ENCODE measurements around the gene NF1.

NF1 gene

GRCh38 chr17:31320241-31320640, 225.5 kb downstream of the NF1 start (continued):
- TF ChIP-seq, protein P1, sequence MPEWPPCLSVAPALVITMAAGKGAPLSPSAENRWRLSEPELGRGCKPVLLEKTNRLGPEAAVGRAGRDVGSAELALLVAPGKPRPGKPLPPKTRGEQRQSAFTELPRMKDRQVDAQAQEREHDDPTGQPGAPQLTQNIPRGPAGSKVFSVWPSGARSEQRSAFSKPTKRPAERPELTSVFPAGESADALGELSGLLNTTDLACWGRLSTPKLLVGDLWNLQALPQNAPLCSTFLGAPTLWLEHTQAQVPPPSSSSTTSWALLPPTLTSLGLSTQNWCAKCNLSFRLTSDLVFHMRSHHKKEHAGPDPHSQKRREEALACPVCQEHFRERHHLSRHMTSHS (tag by site-specific recombination; IDR thresholded peaks at IDR 0.05) = no peak
- no peak for TF ChIP-seq ZFP41 (tag by site-specific recombination; IDR thresholded peaks at IDR 0.05; ENCODE audit: borderline replicate concordance)
- TF ChIP-seq SALL2 (tag by site-specific recombination; IDR thresholded peaks at IDR 0.05; ENCODE audit: borderline replicate concordance) = no peak
- TF ChIP-seq ZBTB26 (tag by site-specific recombination; optimal IDR thresholded peaks at IDR 0.05) = no peak
- no peak for TF ChIP-seq ZNF768 (tag by site-specific recombination; IDR thresholded peaks at IDR 0.05)
- no peak for TF ChIP-seq ZFHX2 (tag by site-specific recombination; conservative IDR thresholded peaks at IDR 0.05)
- TF ChIP-seq BCL11A (tag by site-specific recombination; IDR thresholded peaks at IDR 0.05; ENCODE audit: low read depth) = no peak

- no peak overlapping the region for H3K27ac ChIP-seq (ENCODE audit: extremely low read depth, low read depth, low read length)
- CTCF ChIA-PET = interaction anchor here (1.2 kb wide), 1 partner anchor 255 kb away, joined by 5 read pairs; no protein-coding TSS in a partner anchor
- peaks cover 5% of the 10 kb centered on the region; the same call in 1 of the 2 replicates for H3K4me1 ChIP-seq (ENCODE audit: control insufficient read depth, insufficient read depth, low read length)
- no peaks in the 10 kb centered on the region for H3K9me3 ChIP-seq (ENCODE audit: control insufficient read depth, insufficient read depth, low read depth, low read length)
- TF ChIP-seq ZNF335 (tag by site-specific recombination; conservative IDR thresholded peaks at IDR 0.05) = peak; percentile 41
- TF ChIP-seq, protein P2, sequence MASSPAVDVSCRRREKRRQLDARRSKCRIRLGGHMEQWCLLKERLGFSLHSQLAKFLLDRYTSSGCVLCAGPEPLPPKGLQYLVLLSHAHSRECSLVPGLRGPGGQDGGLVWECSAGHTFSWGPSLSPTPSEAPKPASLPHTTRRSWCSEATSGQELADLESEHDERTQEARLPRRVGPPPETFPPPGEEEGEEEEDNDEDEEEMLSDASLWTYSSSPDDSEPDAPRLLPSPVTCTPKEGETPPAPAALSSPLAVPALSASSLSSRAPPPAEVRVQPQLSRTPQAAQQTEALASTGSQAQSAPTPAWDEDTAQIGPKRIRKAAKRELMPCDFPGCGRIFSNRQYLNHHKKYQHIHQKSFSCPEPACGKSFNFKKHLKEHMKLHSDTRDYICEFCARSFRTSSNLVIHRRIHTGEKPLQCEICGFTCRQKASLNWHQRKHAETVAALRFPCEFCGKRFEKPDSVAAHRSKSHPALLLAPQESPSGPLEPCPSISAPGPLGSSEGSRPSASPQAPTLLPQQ (tag by site-specific recombination; IDR thresholded peaks at IDR 0.05) = no peak
- H3K36me3 ChIP-seq (ENCODE audit: control insufficient read depth in 2 of 2, insufficient read depth in 1 of 2, low read length in 2 of 2) = peaks cover 1 to 3% of the 10 kb centered on the region in 2 experiments; a peak in 2 of 3 replicates
- H3K4me3 ChIP-seq (ENCODE audit: low read depth, low read length) = no peak overlapping the region
- POLR2A ChIA-PET = no interaction called here
Measured at GRCh38 chr17:31320791-31321190, 226.0 kb downstream of the NF1 start.

DNA sequence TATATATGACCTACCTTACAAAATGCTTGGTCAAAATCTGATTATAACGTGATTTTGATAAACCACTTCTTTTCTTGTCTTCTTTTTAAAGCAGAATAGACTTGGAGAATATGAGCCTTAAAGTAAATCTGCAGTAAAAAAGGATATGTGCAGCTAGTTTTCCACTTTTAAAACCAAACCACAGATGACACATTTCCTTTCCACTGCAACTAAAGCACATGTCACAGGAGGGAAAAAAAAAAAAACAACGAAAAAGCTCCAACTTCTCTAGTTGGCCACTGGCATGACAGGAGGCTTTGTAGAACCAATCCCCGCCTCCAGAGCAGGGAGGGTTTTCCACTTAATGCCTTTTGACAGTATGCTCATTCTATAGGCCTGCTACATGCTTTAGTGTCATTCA, 226.7 kb downstream of the NF1 start, which contains the start of gene EVI2A:
TSS of gene EVI2A (minus strand) at position 142 of the 400 bp plus-strand sequence. CDS start 2,609 bp downstream, outside the sequence.
- Histone ChIP-seq H3K4me3 (ENCODE audit: low read depth, low read length) (no peak within 1 kb of the TSS), H3K27ac (ENCODE audit: extremely low read depth, low read depth, low read length) (no peak within 1 kb of the TSS), H3K36me3 (ENCODE audit: control insufficient read depth in 2 of 2, insufficient read depth in 1 of 2, low read length in 2 of 2) (peaks cover 3 to 8% of the 10 kb centered on the region in 2 experiments; a peak in 2 of 3 replicates), H3K4me1 (ENCODE audit: control insufficient read depth, insufficient read depth, low read length) (peaks cover 5% of the 10 kb centered on the region; the same call in 1 of the 2 replicates), H3K9me3 (ENCODE audit: control insufficient read depth, insufficient read depth, low read depth, low read length) (no peaks in the 10 kb centered on the region)
- POLR2A ChIA-PET = no interaction called here
- no peak for TF ChIP-seq ZFP3 (tag by site-specific recombination; IDR thresholded peaks at IDR 0.05; ENCODE audit: low read depth)
- TF ChIP-seq ZBTB44 (tag by site-specific recombination; IDR thresholded peaks at IDR 0.05) = no peak
- TF ChIP-seq ZNF76 (tag by site-specific recombination; IDR thresholded peaks at IDR 0.05; ENCODE audit: borderline replicate concordance, low read depth) = no peak
- TF ChIP-seq, protein P3, sequence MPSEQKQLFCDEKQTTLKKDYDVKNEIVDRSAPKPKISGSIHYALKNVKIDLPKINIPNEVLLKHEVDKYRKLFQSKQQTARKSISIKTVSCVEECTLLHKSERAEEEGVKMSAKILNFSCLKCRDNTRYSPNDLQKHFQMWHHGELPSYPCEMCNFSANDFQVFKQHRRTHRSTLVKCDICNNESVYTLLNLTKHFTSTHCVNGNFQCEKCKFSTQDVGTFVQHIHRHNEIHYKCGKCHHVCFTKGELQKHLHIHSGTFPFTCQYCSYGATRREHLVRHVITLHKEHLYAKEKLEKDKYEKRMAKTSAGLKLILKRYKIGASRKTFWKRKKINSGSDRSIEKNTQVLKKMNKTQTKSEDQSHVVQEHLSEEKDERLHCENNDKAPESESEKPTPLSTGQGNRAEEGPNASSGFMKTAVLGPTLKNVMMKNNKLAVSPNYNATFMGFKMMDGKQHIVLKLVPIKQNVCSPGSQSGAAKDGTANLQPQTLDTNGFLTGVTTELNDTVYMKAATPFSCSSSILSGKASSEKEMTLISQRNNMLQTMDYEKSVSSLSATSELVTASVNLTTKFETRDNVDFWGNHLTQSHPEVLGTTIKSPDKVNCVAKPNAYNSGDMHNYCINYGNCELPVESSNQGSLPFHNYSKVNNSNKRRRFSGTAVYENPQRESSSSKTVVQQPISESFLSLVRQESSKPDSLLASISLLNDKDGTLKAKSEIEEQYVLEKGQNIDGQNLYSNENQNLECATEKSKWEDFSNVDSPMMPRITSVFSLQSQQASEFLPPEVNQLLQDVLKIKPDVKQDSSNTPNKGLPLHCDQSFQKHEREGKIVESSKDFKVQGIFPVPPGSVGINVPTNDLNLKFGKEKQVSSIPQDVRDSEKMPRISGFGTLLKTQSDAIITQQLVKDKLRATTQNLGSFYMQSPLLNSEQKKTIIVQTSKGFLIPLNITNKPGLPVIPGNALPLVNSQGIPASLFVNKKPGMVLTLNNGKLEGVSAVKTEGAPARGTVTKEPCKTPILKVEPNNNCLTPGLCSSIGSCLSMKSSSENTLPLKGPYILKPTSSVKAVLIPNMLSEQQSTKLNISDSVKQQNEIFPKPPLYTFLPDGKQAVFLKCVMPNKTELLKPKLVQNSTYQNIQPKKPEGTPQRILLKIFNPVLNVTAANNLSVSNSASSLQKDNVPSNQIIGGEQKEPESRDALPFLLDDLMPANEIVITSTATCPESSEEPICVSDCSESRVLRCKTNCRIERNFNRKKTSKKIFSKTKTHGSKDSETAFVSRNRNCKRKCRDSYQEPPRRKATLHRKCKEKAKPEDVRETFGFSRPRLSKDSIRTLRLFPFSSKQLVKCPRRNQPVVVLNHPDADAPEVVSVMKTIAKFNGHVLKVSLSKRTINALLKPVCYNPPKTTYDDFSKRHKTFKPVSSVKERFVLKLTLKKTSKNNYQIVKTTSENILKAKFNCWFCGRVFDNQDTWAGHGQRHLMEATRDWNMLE (tag by site-specific recombination; conservative IDR thresholded peaks at IDR 0.05; ENCODE audit: low read depth) = no peak
- no peak for TF ChIP-seq ZNF10 (tag by site-specific recombination; IDR thresholded peaks at IDR 0.05)
- TF ChIP-seq IKZF3 (tag by site-specific recombination; IDR thresholded peaks at IDR 0.05) = no peak
- TF ChIP-seq ZNF174 (tag by site-specific recombination; IDR thresholded peaks at IDR 0.05) = no peak
- TF ChIP-seq ZNF175 (tag by site-specific recombination; IDR thresholded peaks at IDR 0.05) = no peak
- TF ChIP-seq ZNF248 (tag by site-specific recombination; IDR thresholded peaks at IDR 0.05) = no peak
- no peak for TF ChIP-seq ZBTB7A (tag by site-specific recombination; IDR thresholded peaks at IDR 0.05; ENCODE audit: low read depth)
- no peak for TF ChIP-seq GFI1B (tag by site-specific recombination; IDR thresholded peaks at IDR 0.05)
- CTCF ChIA-PET = no interaction called here

Measured in HEK293 (cell line).